ENCODE data around the gene CDK2.
"Not testable (repeated sequence)": the region's sequence is repeated elsewhere in the genome, so short reads cannot be mapped to it uniquely, and the experiment has no call there.

CDK2 gene

GRCh38 chr12:55938826-55939501 lies 27.7 kb upstream of the CDK2 start:
- FAIRE-seq = no peak

- FAIRE-seq = no peak
Observed at GRCh38 chr12:55940065-55940732, 26.4 kb upstream of the CDK2 start.

- FAIRE-seq = no peak
Observed at GRCh38 chr12:55942055-55942454, 24.6 kb upstream of the CDK2 start.

- no peak for FAIRE-seq
Observed at GRCh38 chr12:55942577-55943136, 24.0 kb upstream of the CDK2 start.

GRCh38 chr12:55946553-55946952 lies 20.1 kb upstream of the CDK2 start:
- FAIRE-seq = no peak

GRCh38 chr12:55955344-55955743 lies 11.3 kb upstream of the CDK2 start:
- FAIRE-seq = no peak

GRCh38 chr12:55955800-55956508 lies 10.7 kb upstream of the CDK2 start:
- FAIRE-seq = no peak

- FAIRE-seq = no peak
Observed at GRCh38 chr12:55957106-55957859, 9.3 kb upstream of the CDK2 start.

GRCh38 chr12:55963760-55964159 lies 2.9 kb upstream of the CDK2 start:
- FAIRE-seq = no peak

- no peak for FAIRE-seq
Observed at GRCh38 chr12:55965240-55965639, 1.4 kb upstream of the CDK2 start.

- FAIRE-seq = no peak
Observed at GRCh38 chr12:55965941-55966407, 656 bp upstream of the CDK2 start, which contains the start of gene PMEL. Gene PMEL, minus strand, starts transcription at chr12:55966042. Its CDS starts 31 bp downstream, at chr12:55966011.

GRCh38 chr12:55969356-55969755 lies 2.7 kb downstream of the CDK2 start:
- no peak for FAIRE-seq

- FAIRE-seq = no peak
Observed at GRCh38 chr12:55970775-55971174, 4.1 kb downstream of the CDK2 start.

- no peak for FAIRE-seq
Observed at GRCh38 chr12:55972042-55972441, 5.4 kb downstream of the CDK2 start.

- no peak for FAIRE-seq
Observed at GRCh38 chr12:55972456-55972855, 5.8 kb downstream of the CDK2 start.

- FAIRE-seq = no peak
Observed at GRCh38 chr12:55972911-55973598, 6.4 kb downstream of the CDK2 start.

- peak; percentile 99 for FAIRE-seq
Observed at GRCh38 chr12:55973599-55974307, 7.1 kb downstream of the CDK2 start, which contains the start of gene RAB5B. Gene RAB5B, plus strand, starts transcription at chr12:55974078. Its CDS starts 12,883 bp downstream, at chr12:55986961.

GRCh38 chr12:55974308-55974730 lies 7.7 kb downstream of the CDK2 start:
- no peak for FAIRE-seq

- FAIRE-seq = no peak
Observed at GRCh38 chr12:55978393-55978792, 11.8 kb downstream of the CDK2 start.

GRCh38 chr12:55979069-55979468 lies 12.4 kb downstream of the CDK2 start:
- no peak for FAIRE-seq

- not testable (repeated sequence) for FAIRE-seq
Observed at GRCh38 chr12:55981882-55982281, 15.3 kb downstream of the CDK2 start.

Data from A204.1 (cell line).